ENCODE data around the gene TSPAN14.

Gene TSPAN14

DNA sequence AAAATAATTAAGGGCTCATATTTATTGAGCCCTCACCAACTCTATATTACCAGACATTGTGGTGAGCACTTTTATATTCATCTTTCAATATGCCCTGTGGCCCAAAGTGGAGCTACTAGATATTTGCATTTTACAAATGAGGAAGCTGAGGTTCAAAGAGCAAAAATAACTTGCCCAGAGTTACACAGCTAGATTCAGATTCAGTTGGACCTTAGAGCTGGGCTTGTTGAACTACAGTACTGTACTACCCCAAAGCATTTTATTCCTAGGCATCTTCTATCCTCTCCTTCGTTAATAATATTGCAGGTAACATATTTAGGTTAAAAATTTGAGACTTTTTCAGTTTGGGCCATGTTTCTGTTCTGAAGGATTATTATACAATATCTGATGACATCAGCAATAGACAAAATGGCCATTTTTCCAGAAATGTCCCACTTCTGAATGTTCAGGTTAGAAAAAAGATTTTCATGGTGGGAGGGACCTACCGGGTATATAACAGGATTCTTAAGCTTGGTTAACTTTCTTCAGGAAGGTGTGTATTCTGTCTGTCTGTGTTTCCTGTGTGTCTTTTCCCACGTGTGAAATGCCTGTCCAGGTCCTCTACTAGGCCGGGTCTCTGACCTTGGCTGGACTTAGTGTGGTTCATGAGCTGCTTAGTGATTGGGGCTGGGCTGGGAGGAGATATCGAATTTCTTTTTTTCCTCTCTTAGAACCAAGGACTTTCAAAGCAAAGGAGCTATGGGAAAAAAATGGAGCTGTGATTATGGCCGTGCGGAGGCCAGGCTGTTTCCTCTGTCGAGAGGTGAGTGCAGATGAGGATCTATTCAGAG lies 32.2 kb upstream of the TSPAN14 start:
- no peak for FAIRE-seq
- no peak for DNase-seq (ENCODE audit: insufficient read length, low spot score)

DNA sequence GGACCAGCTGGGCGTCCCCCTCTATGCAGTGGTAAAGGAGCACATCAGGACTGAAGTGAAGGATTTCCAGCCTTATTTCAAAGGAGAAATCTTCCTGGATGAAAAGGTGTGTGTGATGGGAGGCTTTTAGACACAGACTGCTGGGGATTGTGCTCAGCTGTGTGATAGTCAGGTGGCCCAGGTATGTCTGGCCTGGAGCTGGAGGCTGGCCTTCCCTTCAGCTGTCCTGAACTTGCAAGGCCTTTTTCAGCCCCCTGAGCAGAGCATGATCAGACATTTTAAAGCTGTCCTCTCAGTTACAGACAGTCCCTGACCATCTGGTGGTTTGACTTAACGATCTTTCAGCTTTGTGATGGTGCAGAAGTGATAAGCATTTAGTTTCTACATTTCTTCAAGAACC lies 28.2 kb upstream of the TSPAN14 start:
- no peak for FAIRE-seq
- no peak for DNase-seq (ENCODE audit: insufficient read length, low spot score)

DNA sequence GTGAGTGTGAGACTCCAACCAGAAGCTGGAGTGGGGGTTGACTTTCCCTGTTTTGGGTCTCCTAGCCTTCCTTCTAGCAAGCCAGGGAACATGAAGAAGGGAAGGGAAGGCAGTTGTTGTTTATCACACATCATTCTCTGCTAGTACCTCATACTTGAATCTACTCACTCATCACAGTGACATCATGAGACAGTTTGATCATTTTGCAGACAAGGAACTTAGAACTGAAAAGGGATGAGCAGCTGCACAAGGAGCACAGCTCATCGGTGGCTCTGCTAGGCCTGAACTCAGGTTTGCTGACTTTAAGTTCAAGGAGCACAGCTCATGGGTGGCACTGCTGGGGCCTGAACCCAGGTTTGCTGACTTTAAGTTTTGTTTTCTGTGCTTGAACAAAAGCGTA lies 26.6 kb upstream of the TSPAN14 start:
- no peak for DNase-seq (ENCODE audit: insufficient read length, low spot score)
- FAIRE-seq = no peak

- no peak for FAIRE-seq
- DNase-seq (ENCODE audit: insufficient read length, low spot score) = no peak
Observed at GRCh38 chr10:80429521-80429973, 24.6 kb upstream of the TSPAN14 start.

- FAIRE-seq = no peak
- DNase-seq (ENCODE audit: insufficient read length, low spot score) = no peak
Observed at GRCh38 chr10:80433134-80433533, 21.0 kb upstream of the TSPAN14 start.

- DNase-seq (ENCODE audit: insufficient read length, low spot score) (no peak), FAIRE-seq (no peak)
Observed at GRCh38 chr10:80436446-80437098, 17.5 kb upstream of the TSPAN14 start.

GRCh38 chr10:80437227-80437626 lies 16.9 kb upstream of the TSPAN14 start:
- FAIRE-seq (no peak), DNase-seq (ENCODE audit: insufficient read length, low spot score) (no peak)

DNA sequence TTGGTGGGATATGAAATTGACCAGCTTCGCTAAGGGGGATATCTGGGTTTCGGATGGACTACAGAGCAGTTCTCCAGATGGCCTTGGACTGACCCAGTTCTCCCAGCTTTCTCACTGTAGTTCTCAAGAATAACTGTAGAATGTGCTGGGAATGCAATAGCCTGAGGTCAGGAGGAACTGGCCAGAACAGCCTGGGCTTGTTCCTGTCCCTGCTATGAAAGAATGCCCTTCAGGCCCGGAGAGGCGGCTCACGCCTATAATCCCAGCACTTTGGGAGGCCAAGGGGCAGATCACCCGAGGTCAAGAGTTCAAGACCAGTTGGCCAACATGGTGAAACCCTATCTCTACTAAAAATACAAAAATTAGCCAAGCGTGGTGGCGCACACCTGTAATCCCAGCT lies 12.3 kb upstream of the TSPAN14 start:
- FAIRE-seq (no peak), DNase-seq (ENCODE audit: insufficient read length, low spot score) (no peak)

- no peak for FAIRE-seq
Observed at GRCh38 chr10:80442879-80443278, 11.2 kb upstream of the TSPAN14 start.

GRCh38 chr10:80443531-80443974 lies 10.6 kb upstream of the TSPAN14 start:
- no peak for DNase-seq (ENCODE audit: insufficient read length, low spot score)
- no peak for FAIRE-seq

More at GRCh38 chr10:80442879-80443278, 11.2 kb upstream of the TSPAN14 start:
- DNase-seq (ENCODE audit: insufficient read length, low spot score) = no peak

DNA sequence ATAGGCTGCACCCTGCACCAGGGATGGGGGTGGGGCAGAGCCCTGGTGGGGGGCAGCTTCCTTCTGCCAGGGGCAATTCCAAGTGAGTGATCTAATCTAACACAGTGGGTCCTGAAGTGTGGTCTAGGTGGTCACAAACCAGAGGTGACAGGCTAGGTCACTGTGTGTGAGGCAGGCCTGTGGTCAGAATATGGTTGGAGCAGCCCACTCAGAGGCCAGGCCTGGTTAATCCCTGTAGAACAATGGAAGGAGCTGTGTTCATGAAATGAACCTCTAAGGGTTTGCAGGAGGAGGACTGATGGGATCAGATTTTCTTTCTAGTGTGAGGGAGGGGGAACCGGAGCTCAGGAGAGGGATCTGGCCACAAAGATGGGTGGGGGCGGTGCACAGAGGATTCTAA lies 10.0 kb upstream of the TSPAN14 start:
- FAIRE-seq (no peak), DNase-seq (ENCODE audit: insufficient read length, low spot score) (no peak)

DNA sequence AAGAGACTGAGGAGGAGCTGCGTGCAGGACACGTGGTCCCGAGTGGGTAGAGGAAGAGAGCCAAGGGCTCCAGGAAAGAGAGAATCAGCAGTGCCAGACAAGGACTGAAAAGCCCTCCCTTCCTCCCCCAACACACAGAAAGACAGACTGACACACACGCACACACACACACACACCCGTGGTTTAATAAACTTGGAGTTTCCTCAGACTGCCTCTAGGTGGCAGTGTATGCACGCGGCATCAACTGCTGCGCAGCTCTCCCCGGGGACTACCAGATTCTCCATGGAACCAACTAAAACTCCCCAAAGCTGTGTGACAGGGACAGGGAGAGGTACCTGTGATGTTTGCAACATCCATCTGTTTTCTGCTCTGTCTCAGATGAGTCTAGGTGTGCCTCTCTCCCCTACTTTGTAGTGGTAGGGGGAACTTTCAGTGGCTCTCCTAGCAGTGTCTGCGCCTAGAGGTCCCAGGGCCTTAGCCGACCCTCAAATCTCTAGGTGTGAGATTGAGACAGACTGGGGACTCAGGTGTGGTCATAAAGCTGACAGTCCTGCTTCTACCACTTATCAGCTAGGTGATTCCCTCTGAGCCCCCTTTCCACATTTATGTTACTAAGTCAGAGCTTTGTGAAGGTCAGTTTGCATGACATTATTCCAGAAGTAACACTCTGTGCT lies 9.3 kb upstream of the TSPAN14 start:
- DNase-seq (ENCODE audit: insufficient read length, low spot score) (peak; percentile 66), FAIRE-seq (no peak)

GRCh38 chr10:80447436-80448190 lies 6.5 kb upstream of the TSPAN14 start:
- FAIRE-seq (no peak), DNase-seq (ENCODE audit: insufficient read length, low spot score) (no peak)

GRCh38 chr10:80448209-80448942 lies 5.7 kb upstream of the TSPAN14 start:
- FAIRE-seq (no peak), DNase-seq (ENCODE audit: insufficient read length, low spot score) (no peak)

DNA sequence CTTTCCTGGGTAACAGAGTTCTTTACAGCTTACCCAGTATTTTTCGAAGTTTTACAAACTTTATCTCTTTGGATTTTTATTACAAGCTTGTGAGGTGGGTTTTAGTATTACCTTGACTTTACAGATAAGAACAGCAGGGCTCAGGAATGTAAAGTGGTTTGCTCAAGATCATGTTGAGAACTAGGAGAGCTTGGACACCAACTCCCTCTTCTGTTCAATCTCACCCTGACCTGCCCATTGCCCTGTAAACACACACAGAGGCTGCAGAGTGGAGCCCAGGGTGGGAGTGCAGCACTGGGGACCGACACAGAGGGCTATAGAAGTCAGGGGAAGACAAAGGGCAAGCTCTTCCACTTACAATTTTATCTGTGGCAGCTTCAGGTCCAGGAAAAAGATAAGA lies 4.6 kb upstream of the TSPAN14 start:
- no peak for FAIRE-seq
- DNase-seq (ENCODE audit: insufficient read length, low spot score) = no peak

DNA sequence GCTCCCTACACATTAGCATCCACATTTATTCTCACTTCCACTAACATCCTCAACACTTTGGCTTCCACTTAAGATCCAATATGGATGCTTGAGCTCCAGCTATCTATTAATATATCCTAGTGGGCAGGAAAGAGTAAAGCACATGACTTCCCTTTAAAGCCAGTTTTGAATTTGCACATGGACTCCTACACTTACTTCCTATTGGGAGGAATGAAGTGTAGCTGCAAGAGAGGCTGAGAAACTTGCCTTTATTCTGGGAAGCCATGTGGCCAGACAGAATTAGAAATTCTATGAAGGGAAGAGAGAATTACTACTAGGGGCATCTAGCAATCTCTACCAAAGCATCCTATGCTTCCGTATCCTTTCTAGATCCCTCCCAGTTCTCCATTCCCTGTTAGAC lies 3.0 kb upstream of the TSPAN14 start:
- FAIRE-seq (no peak), DNase-seq (ENCODE audit: insufficient read length, low spot score) (no peak)

GRCh38 chr10:80452069-80452468 lies 2.0 kb upstream of the TSPAN14 start:
- DNase-seq (ENCODE audit: insufficient read length, low spot score) (no peak), FAIRE-seq (no peak)

DNA sequence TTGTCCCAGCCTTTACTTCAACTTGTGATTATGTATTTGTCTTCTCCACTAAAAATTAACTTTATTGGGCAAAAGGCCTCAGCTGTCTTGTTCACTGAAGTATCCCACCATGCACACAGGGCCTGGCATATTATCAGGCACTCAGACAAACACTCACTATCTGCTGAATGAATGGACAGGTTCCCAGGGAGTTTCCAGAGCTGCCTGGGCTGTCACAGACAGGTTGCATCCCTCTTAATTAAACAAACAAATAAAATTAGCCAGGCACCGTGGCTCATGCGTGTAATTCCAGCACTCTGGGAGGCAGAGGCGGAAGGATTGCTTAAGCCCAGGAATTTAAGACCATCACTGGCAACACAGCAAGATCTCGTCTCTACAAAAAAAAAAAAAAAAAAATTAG lies 1.5 kb upstream of the TSPAN14 start:
- FAIRE-seq = no peak
- DNase-seq (ENCODE audit: insufficient read length, low spot score) = no peak

DNA sequence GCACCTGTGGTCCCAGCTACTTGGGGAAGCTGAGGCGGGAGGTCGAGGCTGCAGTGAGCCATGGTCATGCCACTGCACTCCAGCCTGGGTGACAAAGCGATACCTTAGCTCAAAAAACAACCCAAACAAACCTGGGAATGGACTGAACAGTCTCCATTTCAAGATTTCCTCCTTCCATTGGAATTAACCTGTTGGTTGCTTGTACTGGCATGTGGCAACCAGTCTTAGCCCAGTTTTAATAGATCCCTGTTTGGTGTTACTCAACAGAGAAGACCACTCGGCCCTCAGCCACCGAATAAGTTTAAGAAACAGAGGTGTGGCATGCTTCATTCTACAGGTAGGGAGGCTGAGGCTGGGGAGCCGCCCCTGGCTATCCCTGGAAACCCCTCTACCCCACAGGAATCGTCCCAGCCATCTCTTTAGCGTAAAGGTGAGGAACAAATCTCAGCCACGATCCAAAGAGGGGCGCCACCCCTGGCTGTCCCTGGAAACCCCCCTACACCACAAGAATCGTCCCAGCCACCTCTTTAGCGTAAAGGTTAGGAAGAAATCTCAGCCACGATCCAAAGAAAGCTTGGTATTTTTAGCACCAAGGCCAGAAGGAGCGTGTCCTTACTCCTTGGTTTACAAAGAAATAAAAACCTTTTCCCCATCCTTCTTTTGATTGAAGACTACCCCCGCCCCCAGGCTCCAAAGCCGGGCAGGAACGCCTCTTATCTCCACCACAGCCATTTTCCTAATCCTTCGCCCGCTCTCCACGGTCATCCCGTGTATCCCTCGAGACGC lies 861 bp upstream of the TSPAN14 start:
- DNase-seq (ENCODE audit: insufficient read length, low spot score) = no peak
- no peak for FAIRE-seq
